HG02642 (cell line): ENCODE data around the gene RPS6KA3.

Source experiments
- ATAC-seq: cut with Tn5 transposase; IDR thresholded peaks from one replicate; pipeline ENCODE4 v1.9.1; 2021; ENCODE audit warnings: mild to moderate bottlenecking; ENCODE audit not compliant: unreplicated experiment, poor library complexity

The RPS6KA3 gene

GRCh38 chrX:20116087-20116576, 150.6 kb downstream of the RPS6KA3 start:
- no peak for ATAC-seq

GRCh38 chrX:20112022-20112774, 154.5 kb downstream of the RPS6KA3 start:
- no peak for ATAC-seq

GRCh38 chrX:20111271-20111670, 155.4 kb downstream of the RPS6KA3 start:
- ATAC-seq = no peak

GRCh38 chrX:20101934-20102581, 164.7 kb downstream of the RPS6KA3 start:
- no peak for ATAC-seq
